NCI-H187 (cell line): ENCODE results near the gene ZG16.
"Not testable (repeated sequence)": the region's sequence is repeated elsewhere in the genome, so short reads cannot be mapped to it uniquely, and the experiment has no call there.

Experiments
- DNase-seq, 2 experiments: peaks; one replicate each; lab custom pipeline; 2025; lab: John Stamatoyannopoulos, UW

The ZG16 gene

DNA sequence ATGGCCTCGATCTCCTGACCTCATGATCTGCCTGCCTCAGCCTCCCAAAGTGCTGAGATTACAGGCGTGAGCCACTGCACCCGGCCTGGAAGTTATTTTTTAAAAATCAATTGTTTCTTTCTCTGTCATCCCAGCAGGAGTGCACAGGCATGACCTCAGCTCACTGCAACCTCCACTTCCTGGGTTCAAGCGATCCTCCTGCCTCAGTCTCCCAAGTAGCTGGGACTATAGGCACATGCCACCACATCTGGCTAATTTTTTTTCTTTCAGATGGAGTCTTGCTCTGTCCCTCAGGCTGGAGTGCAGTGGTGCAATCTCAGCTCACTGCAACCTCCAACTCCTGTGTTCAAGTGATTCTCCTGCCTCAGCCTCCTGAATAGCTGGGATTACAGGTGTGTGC, 9.1 kb downstream of the ZG16 start:
- DNase-seq, result not testable (repeated sequence)

DNA sequence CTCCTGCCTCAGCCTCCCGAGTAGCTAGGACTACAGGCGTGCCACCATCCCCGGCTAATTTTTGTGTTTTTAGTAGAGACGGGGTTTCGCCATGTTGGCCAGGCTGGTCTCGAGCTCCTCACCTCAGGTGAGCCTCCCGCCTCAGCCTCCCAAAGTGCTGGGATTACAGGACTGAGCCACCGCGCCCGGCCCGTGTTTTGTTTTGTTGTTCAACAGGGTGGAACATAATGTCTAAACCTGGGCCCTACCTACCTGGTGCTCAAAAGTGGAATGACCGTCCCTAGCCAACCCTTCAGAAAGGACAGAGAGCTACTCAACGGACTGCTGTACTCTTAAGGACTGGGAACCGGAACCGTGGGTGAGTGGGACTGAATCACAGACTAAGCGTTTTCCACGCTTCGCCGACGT, 11.7 kb downstream of the ZG16 start:
- DNase-seq, result no peak

DNA sequence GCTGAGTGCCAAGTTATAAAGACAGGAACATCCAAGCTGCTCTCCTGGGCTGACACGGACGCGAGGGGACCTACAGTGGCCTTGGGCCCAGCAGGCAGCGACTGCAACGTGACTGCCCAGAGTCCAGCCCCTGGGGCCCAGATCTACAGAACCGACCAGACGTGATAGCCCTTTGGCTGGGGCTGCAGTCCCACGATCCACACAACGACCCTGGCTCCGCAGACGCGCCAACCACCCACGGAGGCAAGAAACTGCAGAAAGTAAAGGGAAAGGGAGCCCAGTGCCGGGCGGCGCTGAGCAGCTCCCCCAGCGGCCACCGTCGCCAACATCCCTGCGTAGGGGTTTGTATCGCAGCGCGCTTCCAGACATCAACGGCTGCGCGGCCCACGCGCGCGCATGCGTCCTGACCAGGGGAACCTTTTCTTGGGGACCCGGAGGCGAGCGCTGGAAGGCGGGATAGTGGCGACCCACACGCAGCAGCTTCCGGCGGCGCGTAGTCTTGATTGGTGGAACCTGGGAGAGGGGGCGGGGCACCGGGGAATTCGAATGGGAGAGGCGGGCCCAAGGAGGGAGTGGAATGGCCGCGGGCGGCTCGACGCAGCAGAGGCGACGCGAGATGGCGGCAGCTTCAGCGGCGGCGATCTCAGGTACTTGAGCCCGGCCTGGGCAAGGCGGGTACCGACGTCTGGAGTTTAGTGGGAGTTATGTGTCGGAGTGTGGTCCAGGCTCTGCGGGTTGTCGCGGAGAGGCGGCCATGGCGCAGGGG, 12.3 kb downstream of the ZG16 start, which contains the start of gene KIF22:
Gene KIF22, plus strand, starts transcription at position 569 of the 766 bp plus-strand sequence. Its CDS starts 9 bp downstream, at position 578.
- DNase-seq, result peak; percentile 88 to 90

DNA sequence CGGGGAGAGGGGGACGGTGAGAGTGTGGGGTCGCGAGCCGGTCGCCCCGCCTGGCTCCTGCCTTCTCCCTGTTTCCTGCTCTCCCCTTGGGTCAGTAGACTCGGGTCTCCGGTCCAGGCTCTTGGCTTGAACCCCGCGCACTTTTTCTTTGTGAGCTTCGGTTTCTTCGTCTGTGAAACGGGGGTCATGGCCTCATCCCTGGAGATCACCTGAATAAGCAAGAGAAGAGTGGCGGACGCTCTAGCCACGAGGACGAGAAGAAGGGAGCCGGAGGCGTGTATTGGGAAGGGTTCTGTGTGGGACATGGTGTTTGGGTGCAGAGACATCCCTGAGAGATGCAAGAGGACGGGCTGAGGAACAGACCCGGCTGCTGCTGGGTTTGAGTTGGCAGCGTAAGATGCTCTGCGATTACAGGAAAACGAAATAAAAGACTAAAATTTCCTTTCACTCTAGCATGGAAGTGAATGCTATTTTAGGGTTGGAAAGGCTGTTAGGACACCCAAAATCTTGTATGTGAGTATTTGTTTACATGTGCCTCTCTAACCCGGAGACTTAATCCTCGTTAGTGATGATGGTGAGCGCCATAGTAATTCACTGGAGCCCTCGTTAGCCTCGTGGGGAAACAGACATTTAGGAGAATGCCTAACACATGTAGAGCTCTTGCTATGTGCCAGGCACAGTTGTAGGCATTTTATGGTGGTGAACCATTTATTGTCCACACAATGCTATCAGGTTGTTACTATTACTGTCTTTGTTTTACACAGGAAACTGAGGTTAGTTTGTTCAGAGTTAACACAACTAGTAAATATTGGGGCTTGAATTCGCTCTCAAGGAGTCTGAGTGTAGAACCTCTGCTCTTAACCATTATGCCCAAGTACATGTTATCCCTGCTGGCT, 13.1 kb downstream of the ZG16 start:
- DNase-seq, result no peak

DNA sequence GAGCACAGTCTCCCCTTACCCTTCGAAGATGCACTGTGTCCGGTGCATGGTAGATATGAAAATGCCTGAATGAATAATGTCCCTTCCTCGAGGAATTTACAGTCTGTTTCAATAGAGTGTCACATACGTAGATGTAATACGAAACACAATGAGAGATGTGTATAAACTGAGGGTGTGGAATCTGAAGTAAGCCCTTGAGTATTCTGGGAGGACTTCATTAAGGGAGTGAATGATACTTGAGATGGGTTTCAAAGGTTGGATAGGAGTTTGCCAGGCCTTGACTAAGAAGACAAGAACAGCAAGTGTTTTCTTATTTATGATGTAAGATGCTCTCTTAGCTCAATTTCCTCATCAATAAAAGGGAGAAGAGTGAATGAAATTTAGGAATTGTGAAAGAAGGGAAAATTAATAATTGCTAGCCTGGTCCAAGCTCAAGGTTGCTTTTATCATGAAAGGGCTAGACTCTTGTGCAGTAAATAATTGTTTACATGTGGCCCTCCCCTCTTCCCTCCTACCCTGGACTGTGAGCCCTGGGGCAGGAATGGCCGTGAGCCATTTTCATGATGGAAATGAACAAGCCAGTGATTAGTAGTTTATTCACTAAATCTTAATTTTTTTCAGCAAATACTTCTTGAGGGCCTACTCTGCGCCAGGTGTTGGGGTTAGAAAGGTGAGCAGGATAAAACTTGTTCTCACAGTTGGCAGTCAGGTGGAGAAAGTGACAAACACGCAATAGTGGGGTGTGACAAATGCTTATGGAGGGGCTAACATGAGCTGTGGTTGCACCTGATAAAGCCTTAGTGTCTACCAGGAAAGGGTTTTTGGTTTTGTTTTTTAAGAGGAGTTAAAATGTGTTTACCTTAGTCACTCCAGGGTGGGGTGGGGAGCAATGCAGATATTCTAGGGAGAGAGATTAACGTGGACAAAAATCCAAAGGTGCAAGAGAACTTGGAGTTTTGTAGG, 14.1 kb downstream of the ZG16 start:
- DNase-seq, result no peak

DNA sequence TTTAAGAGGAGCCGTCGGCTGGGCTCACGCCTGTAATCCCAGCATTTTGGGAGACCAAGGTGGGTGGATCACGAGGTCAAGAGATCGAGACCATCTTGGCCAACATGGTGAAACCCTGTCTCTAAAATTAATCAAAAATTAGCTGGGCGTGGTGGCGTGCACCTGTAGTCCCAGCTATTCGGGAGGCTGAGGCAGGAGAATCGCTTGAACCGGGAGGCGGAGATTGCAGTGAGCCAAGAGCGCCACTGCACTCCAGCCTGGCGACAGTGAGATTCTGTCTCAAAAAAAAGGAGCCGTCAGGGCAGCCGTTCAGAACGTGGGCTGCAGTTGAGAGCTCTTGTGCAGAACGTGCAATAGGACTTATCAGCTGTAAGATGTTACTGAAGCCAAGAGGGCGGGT, 15.1 kb downstream of the ZG16 start:
- not testable (repeated sequence) for DNase-seq

DNA sequence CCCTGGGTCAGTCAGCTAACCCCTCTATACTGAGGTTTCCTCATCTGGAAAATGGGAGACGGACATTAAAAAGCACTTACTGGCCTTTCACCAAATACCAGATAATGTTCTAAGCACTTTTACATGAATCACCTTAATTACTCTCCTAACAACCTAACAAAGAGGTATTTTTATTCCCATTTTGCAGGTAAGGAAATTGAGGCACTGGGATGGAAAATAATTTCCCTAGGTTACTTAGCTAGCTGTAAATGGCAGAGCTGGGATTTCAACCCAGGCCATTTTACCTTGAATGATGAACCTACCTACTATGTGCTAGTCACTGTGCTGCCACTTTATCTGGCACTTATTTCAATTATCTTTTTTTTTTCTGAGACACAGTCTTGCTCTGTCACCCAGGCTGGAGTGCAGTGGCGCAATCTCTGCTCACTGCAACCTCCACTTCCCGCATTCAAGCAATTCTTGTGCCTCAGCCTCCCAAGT, 16.2 kb downstream of the ZG16 start:
- no peak for DNase-seq

DNA sequence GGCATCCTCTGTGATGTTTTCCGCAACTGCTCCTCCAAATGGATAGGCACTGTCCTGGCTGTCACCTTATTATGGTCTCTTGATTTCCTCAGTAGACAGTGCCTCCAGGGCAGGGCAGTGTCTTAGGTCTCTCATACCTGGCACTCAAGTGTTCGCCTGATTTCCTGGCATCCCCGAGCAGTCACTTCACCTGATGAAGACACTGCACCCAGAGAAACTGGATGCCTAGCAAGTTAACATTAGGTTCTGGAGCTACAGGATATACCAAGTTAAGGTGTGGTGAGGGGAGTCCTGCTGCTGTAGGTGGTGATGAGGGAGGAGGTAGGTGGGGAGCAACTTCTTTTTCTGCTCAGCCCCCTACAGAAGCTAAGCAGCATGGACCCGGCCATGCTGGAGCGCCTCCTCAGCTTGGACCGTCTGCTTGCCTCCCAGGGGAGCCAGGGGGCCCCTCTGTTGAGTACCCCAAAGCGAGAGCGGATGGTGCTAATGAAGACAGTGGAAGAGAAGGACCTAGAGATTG, 24.4 kb downstream of the ZG16 start:
- DNase-seq, result no peak

DNA sequence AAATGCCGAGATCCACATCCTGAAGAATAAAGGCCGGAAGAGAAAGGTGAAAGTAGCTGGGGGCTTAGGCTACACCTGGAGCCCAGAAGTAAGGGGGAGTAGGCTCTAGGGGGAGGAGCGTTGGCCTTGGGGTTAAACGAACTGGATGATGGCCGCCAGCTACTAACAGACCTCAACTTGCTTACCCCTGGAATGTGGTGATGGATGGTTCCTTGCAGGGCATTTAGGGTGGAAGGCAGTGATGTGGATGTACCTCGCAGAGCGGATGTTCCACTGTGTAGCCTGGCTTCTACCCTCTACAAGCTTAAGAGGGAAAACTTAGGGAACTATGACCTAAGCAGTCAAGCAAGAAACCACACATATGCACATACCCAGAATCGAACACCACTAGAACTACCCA, 26.0 kb downstream of the ZG16 start:
- DNase-seq, result no peak

DNA sequence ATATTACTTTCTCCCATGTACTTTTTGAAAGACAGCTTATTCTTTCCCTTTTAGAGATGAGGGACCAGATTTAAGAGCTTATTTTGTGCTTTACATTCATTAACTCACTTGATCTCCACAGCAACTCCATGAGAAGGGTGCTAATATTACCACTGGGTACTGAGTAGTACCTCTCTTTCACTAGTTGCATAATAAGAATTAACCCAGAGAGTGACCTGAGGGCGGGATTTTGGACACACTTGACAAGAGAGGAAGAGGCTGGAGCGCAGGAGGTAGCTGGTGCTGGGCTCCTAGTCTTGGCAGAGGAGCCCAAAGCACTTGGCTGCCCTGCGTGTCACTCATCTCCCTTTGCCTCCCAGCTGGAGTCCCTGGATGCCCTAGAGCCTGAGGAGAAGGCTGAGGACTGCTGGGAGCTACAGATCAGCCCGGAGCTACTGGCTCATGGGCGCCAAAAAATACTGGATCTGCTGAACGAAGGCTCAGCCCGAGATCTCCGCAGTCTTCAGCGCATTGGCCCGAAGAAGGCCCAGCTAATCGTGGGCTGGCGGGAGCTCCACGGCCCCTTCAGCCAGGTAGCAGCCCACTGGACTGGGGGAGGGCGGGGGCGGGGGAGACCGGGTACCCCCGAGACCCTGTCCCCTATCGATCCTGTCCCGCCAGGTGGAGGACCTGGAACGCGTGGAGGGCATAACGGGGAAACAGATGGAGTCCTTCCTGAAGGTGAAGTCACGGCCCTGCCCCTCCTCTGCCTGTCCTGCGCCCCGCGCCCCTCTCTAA, 26.6 kb downstream of the ZG16 start:
- no peak for DNase-seq

DNA sequence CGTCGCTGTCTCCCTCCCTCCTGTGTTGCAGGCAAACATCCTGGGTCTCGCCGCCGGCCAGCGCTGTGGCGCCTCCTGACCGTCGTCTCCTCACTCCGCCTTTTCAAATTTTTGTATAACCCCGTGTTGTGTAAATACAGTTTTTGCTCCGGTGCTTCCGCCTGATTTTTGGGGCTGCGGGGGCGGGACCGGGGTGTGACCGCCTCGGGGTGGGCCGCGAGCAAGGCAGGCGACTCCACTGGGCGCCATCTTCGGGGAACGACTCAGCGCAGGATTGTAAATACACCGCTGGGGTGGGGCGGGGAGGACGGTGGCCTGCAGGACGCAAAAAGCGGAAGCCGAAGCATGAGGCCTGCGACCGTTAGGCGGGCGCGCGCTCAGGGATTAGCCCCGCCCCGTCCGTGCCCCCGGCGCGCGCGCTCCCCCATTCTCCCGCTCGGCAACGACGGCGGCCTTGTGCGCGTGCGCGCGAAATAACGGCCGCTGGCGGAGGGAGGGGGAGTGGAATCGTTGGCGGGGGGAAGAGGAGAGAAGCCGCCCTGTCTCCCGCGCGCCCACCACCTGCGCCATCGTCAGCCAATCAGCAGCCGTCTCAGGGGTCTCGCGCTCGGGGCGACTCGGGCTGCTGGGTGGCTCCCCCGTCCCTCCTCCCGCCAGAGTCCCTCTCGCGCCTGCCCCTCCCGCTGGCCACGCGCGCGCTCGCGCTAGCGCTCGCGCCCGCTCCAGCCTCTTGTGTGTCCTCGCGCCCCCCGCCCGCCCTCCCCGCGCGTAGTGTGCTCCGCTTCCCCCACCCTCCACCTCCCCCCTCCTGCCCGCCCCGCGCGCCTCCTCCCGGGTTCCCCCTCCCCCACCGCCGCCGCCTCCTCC, 27.4 kb downstream of the ZG16 start:
- DNase-seq, result peak; percentile 76 to 92

DNA sequence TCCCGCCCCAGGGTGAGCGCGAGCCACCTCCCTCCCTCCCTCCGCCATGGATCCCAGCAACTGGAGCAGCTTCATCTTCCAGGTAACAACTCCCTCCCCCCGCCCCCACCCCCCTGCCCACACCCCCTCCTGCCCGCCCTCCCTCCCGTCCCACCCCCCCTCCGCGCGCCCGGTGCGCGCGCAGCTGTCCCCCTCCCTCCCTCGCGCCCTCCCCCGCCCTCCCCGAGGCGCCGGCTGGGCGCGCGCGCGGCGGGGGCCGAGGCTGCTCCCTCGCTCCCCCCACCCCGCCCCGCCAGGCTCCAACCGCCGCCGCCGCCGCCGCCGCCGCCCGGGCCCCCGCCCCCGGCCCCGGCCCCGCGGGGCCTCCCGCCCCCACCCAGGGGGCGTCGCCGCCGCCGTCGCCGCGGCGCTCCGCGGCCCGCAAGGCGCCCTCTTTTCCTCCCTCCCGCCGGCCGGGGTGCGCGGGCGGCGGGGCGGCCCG, 28.1 kb downstream of the ZG16 start, which contains the start of gene MAZ:
Gene MAZ, plus strand, starts transcription at position 431 of the 481 bp plus-strand sequence. CDS start 173 bp downstream, outside the sequence.
- no peak for DNase-seq

DNA sequence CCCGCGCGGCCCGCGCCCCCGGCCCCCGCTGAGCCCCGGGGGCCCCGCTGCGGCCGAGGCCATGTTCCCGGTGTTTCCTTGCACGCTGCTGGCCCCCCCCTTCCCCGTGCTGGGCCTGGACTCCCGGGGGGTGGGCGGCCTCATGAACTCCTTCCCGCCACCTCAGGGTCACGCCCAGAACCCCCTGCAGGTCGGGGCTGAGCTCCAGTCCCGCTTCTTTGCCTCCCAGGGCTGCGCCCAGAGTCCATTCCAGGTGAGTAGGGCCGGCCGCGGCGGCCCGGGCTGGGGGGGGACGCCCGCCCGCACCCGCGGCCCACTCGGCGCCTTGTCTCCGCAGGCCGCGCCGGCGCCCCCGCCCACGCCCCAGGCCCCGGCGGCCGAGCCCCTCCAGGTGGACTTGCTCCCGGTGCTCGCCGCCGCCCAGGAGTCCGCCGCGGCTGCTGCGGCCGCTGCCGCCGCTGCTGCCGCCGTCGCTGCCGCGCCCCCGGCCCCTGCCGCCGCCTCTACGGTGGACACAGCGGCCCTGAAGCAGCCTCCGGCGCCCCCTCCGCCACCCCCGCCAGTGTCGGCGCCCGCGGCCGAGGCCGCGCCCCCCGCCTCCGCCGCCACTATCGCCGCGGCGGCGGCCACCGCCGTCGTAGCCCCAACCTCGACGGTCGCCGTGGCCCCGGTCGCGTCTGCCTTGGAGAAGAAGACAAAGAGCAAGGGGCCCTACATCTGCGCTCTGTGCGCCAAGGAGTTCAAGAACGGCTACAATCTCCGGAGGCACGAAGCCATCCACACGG, 28.8 kb downstream of the ZG16 start:
- peak in 1 of 2 experiments; percentile 52 for DNase-seq

DNA sequence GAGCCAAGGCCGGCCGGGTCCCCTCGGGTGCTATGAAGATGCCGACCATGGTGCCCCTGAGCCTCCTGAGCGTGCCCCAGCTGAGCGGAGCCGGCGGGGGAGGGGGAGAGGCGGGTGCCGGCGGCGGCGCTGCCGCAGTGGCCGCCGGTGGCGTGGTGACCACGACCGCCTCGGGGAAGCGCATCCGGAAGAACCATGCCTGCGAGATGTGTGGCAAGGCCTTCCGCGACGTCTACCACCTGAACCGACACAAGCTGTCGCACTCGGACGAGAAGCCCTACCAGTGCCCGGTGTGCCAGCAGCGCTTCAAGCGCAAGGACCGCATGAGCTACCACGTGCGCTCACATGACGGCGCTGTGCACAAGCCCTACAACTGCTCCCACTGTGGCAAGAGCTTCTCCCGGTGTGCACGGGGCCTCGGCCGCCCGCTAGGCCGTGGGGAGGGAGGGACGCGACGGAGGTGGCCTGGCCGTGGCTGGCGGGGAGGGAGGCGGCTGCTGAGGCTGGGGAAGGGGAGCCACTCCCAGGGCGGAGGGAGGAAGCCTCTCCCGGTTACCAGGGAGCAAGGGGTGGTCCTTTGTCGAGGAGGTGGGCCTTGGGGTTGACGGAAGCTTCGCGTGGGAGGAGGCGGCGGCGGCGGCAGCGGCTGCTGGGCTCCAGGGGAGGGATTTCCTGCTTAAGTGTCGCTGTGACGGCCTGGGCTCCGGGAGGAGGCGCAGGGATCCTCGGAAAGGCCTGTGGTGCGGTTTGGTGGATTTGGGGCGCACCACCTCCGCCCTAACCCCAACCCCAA, 29.6 kb downstream of the ZG16 start:
- DNase-seq, result peak; percentile 21 to 57

DNA sequence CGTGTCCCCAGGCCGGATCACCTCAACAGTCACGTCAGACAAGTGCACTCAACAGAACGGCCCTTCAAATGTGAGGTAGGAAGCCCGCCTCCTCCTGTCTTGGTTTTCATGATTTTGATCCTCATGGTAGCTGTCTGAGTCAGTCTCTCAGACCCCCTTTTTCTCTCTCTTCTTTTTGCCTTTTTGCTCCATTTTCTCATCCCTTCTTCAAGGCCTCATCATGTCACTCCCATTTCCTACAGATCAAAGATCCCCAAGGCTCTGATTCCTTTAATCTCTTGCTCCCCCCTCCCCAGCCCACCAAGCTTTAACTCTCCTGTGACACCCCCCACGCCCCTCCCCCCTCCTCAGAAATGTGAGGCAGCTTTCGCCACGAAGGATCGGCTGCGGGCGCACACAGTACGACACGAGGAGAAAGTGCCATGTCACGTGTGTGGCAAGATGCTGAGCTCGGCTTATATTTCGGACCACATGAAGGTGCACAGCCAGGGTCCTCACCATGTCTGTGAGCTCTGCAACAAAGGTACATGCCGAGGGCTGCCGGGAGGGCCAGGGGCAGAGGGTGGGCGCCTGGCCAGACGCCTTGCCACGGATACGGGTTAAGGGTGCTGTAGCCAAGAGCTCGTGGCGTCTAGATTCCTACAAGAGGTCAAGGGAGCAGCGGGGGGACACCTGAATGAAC, 30.3 kb downstream of the ZG16 start:
- no peak for DNase-seq

DNA sequence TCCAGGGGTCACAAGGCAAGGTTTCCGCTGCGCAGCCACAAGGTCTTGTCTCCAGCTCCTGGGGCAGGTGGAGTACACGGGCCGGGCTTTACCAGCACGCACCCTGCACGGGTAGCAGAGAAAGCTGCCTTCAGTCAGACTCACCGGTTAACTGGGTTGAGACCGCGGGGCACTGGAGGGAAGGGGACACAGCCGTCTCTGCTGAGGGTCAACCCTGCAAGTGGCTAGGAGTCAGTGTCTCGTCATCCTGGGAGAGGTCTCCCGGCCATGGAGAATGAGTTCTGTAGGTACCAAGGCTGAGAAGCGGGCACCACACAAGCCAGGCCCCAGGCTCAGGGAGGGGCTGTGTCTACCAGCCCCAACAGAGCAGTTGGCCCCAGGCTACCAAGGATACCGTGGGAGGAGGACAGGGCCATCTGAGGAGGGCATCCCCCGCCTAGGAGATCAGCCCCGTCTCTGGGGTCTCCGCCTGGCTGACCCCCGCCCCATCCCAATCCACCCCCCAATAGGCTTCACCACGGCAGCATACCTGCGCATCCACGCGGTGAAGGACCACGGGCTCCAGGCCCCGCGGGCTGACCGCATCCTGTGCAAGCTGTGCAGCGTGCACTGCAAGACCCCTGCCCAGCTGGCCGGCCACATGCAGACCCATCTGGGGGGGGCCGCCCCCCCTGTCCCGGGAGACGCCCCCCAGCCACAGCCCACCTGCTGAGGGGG, 31.1 kb downstream of the ZG16 start:
- no peak for DNase-seq
